Bronchial epithelial cell (primary cell): ENCODE results near the gene MAP4. TPM values are rescaled to one million over a fixed set of nuclear protein-coding genes. Genes with fewer than 3 reads are reported as not detected.
A peak's percentile ranks its signal among the peaks of the same experiment; 100 is the strongest.

Experiments used
- DNase-seq: peaks from one replicate; pipeline ENCODE4 v3.0.0-alpha.2; 2010; ENCODE audit warnings: low read depth
- FAIRE-seq: peaks from 2 replicates; lab custom pipeline; 2011; peaks lifted over from hg19 to GRCh38; lab: Jason Lieb, UNC
- H3K27me3 ChIP-seq: 2 replicates; pipeline ENCODE4 v1.5.1; 2011; ENCODE audit warnings: low read length; ENCODE audit not compliant: control insufficient read depth, insufficient read depth
- H3K36me3 ChIP-seq: 2 replicates; pipeline ENCODE4 v1.5.1; 2011; ENCODE audit warnings: low read length; ENCODE audit not compliant: control insufficient read depth, insufficient read depth
- H3K4me3 ChIP-seq: 2 replicates; pipeline ENCODE4 v1.5.1; 2011; ENCODE audit warnings: mild to moderate bottlenecking, low read depth, low read length, control low read depth
- CTCF ChIP-seq: IDR thresholded peaks from 2 replicates; pipeline ENCODE4 v1.5.1; 2011; ENCODE audit warnings: mild to moderate bottlenecking, moderate library complexity, low read length, control low read depth, inconsistent platforms; ENCODE audit not compliant: insufficient read depth, severe bottlenecking
- total RNA-seq: library from RNA; depleted of rRNA; stranded (reverse); fragments of >200 nt; gene quantifications from 2 replicates; pipeline ENCODE4 v1.2.1, GENCODE V29; 2014

MAP4 gene
- total RNA-seq, 1 donor from 2014 or later = 44.8 TPM

- FAIRE-seq (no peak), DNase-seq (no peak)
- Histone ChIP-seq H3K36me3 (peaks cover 35% of the 10 kb centered on the region), H3K4me3 (no peak overlapping the region), H3K27me3 (no peaks in the 10 kb centered on the region)
- no peak for TF ChIP-seq CTCF
Observed at GRCh38 chr3:47872916-47873315, 143.3 kb downstream of the MAP4 start.

GRCh38 chr3:47871389-47871788 lies 144.8 kb downstream of the MAP4 start:
- DNase-seq (no peak), FAIRE-seq (peak; percentile 43)
- H3K36me3 ChIP-seq = peaks cover 43% of the 10 kb centered on the region
- no peaks in the 10 kb centered on the region for H3K27me3 ChIP-seq
- TF ChIP-seq CTCF = no peak
- no peak overlapping the region for H3K4me3 ChIP-seq

DNA sequence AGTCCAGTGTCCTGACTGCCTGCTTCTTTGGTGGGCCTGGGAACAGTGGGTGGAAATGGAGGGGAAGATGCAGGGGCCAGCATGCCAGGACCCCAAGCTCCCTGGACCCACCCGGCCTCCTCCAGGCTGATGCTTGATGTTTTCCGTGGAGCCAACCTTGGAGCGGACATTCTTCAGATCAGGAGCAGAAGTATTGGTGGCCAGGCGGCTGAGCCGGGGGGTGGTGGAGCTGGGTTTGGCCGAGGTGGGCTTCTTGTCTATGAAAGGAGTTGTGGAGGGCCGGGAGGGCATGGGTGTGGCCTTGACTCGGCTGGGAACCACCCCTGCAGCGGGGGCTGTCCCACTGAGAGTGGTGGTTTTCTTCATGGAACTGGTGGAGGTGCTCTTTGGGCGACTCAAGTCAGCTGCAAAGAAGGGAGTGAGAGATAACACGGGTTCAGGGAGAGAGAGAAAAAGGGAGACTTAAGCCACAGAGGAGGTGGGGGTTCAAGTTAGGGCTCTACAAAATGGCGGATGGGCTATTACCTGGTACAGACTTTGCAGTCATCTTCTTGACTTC lies 145.4 kb downstream of the MAP4 start:
- no peak for TF ChIP-seq CTCF
- H3K27me3 ChIP-seq = no peaks in the 10 kb centered on the region
- no peak for FAIRE-seq
- DNase-seq = no peak
- no peak overlapping the region for H3K4me3 ChIP-seq
- peaks cover 44% of the 10 kb centered on the region for H3K36me3 ChIP-seq

DNA sequence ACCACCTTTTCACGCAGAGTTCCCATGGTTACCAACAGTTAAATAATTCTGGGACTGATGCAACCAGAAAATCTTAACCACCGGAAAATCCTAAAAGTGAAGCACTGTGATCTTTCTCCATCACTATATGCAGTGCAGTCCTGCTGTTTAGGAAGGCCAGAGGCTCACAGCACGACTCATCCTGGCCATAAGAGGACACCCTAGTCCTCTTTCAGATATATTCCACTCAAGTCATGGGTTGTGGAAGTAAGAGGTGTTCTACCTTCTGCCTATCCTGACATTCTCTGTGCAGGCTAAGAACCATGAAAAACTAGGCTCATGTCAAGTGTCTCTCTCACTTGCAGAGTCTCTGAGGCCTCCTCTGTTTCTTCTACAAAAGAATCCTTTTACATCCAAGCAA lies 146.1 kb downstream of the MAP4 start:
- Histone ChIP-seq H3K36me3 (peaks cover 48% of the 10 kb centered on the region), H3K27me3 (no peaks in the 10 kb centered on the region), H3K4me3 (no peak overlapping the region)
- DNase-seq = no peak
- no peak for TF ChIP-seq CTCF
- FAIRE-seq = no peak

DNA sequence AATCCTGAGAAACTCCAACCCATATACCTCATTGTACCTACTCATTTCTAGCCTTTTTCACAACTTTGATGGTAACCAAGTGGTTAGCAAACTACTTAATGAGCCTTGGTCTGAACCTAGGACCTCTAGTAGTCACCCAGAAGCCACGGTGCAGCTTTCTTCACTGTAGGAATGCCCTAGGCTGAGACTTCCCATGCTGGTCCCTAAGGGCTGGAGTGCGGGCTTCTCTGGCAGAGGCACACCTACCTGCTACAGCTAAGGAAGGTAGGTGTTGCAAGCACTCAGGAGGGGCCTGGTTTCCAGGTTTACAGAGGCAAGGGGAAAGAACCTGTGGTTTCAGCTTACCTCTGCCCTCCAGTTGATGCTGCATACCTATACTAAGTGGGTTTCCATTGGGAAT lies 147.9 kb downstream of the MAP4 start:
- TF ChIP-seq CTCF = no peak
- FAIRE-seq = no peak
- H3K4me3 ChIP-seq = no peak overlapping the region
- H3K27me3 ChIP-seq = no peaks in the 10 kb centered on the region
- peaks cover 56% of the 10 kb centered on the region for H3K36me3 ChIP-seq
- DNase-seq = no peak

- Histone ChIP-seq H3K4me3 (no peak overlapping the region), H3K27me3 (no peaks in the 10 kb centered on the region), H3K36me3 (peaks cover 54% of the 10 kb centered on the region)
- FAIRE-seq (peak; percentile 52), DNase-seq (no peak)
- TF ChIP-seq CTCF = no peak
Observed at GRCh38 chr3:47867451-47868044, 148.7 kb downstream of the MAP4 start.
